GM21526 (cell line): Measurements from ENCODE around the gene ARRDC2.
"Not testable (repeated sequence)": the region's sequence is repeated elsewhere in the genome, so short reads cannot be mapped to it uniquely, and the experiment has no call there.

Source experiments
- ATAC-seq: cut with Tn5 transposase; IDR thresholded peaks from one replicate; pipeline ENCODE4 v1.9.1; 2021; ENCODE audit warnings: moderate library complexity; ENCODE audit not compliant: unreplicated experiment, low FRiP score

Gene ARRDC2

GRCh38 chr19:17988161-17988560, 19.8 kb upstream of the ARRDC2 start:
- ATAC-seq: no peak

GRCh38 chr19:17989425-17990094, 18.4 kb upstream of the ARRDC2 start:
- no peak for ATAC-seq

GRCh38 chr19:17993076-17993813, 14.7 kb upstream of the ARRDC2 start:
- ATAC-seq: no peak

GRCh38 chr19:17996826-17997316, 11.1 kb upstream of the ARRDC2 start:
- no peak for ATAC-seq

- ATAC-seq: no peak
Observed at GRCh38 chr19:17997969-17998826, 9.8 kb upstream of the ARRDC2 start.

GRCh38 chr19:17998827-17999150, 9.2 kb upstream of the ARRDC2 start:
- ATAC-seq: no peak

- ATAC-seq: no peak
Observed at GRCh38 chr19:17999684-18000479, 8.1 kb upstream of the ARRDC2 start.

- ATAC-seq: no peak
Observed at GRCh38 chr19:18000480-18000914, 7.5 kb upstream of the ARRDC2 start.

GRCh38 chr19:18000915-18001776, 6.8 kb upstream of the ARRDC2 start:
- no peak for ATAC-seq

- ATAC-seq: no peak
Observed at GRCh38 chr19:18001777-18002345, 6.1 kb upstream of the ARRDC2 start.

GRCh38 chr19:18002347-18002850, 5.6 kb upstream of the ARRDC2 start:
- ATAC-seq: no peak

GRCh38 chr19:18005750-18006149, 2.2 kb upstream of the ARRDC2 start:
- ATAC-seq: not testable (repeated sequence)

GRCh38 chr19:18007044-18007916, 690 bp upstream of the ARRDC2 start:
- no peak for ATAC-seq

GRCh38 chr19:18008814-18009213, 844 bp downstream of the ARRDC2 start:
- ATAC-seq: no peak

- no peak for ATAC-seq
Observed at GRCh38 chr19:18009412-18010066, 1.6 kb downstream of the ARRDC2 start.

- no peak for ATAC-seq
Observed at GRCh38 chr19:18010149-18010548, 2.2 kb downstream of the ARRDC2 start.
